Gastrocnemius medialis (tissue), 4 donors: ENCODE measurements around the gene ATP6V0D1. TPM values are rescaled to one million over a fixed set of nuclear protein-coding genes. Genes with fewer than 3 reads are reported as not detected.
"Not testable (repeated sequence)": the region's sequence is repeated elsewhere in the genome, so short reads cannot be mapped to it uniquely, and the experiment has no call there.

ENCODE experiments used
- ATAC-seq, 2 donors: fragments of 150-250 bp; one replicate each; pipeline ENCODE4 v1.9.1; 2016
- DNase-seq, 2 donors: peaks; one replicate each; pipeline ENCODE4 v3.0.0-alpha.2; 2019
- H3K27ac ChIP-seq, 4 donors: fragments of 200-600 bp; sonication (generic); 1 replicate in 1 of 4; 2 replicates in 3 of 4; pipeline ENCODE4 v1.5.1; 2016 to 2018; ENCODE audit warnings: mild to moderate bottlenecking in 2 of 4, moderate library complexity in 1 of 4
- H3K27me3 ChIP-seq, 3 donors: fragments of 200-600 bp; sonication (generic) in 2 of 3; 1 replicate in 1 of 3; 2 replicates in 2 of 3; pipeline versions ENCODE4 v1.5.1 to v1.6.0; 2016 to 2019; ENCODE audit warnings: mild to moderate bottlenecking in 1 of 3, moderate library complexity in 1 of 3
- H3K36me3 ChIP-seq, 2 donors: fragments of 200-600 bp; sonication (generic) in 1 of 2; one replicate each; pipeline ENCODE4 v1.5.1; 2017 to 2018
- H3K4me1 ChIP-seq, 2 donors: fragments of 200-600 bp; sonication (generic) in 1 of 2; one replicate each; pipeline ENCODE4 v1.5.1; 2016 to 2017; ENCODE audit warnings: mild to moderate bottlenecking in 2 of 2
- H3K4me3 ChIP-seq, 4 donors: fragments of 200-600 bp; sonication (generic) in 3 of 4; 1 replicate in 1 of 4; 2 replicates in 3 of 4; pipeline ENCODE4 v1.5.1; 2016 to 2019; ENCODE audit warnings: mild to moderate bottlenecking in 2 of 4
- H3K9me3 ChIP-seq, 3 donors: fragments of 200-600 bp; sonication (generic) in 2 of 3; 1 replicate in 1 of 3; 2 replicates in 2 of 3; pipeline ENCODE4 v1.5.1; 2016 to 2019
- POLR2A ChIP-seq, 2 donors: fragments of 450-650 bp; IDR thresholded peaks; one replicate each; pipeline ENCODE4 v1.6.1; 2017; ENCODE audit warnings: antibody characterized with exemption in 2 of 2, mild to moderate bottlenecking in 2 of 2, moderate library complexity in 2 of 2
- in situ Hi-C, 4 donors: fragments of 200-750 bp; cut with MboI; loops; one replicate each; pipeline versions ENCODE4 v1.15.0 to v1.8.0; 2017; ENCODE audit warnings: low sequenced_read_pairs in 4 of 4
- intact Hi-C: fragments of 100-400 bp; cut with DNase I; formaldehyde crosslinking; loops from one replicate; pipeline ENCODE4 v1.15.1; 2023; ENCODE audit warnings: low total_unique reads
- total RNA-seq, 4 donors: library from RNA; depleted of rRNA; stranded (reverse); fragments of >200 nt; gene quantifications; one replicate each; pipeline versions ENCODE4 v1.1.0 to v1.2.3, GENCODE V29; 2016
- TF ChIP-seq, protein P1 (sequence below), 5 experiments: fragments of 450-650 bp in 3 of 5; fragments of 200-600 bp in 2 of 5; sonication (generic) in 2 of 5; IDR thresholded peaks in 4 of 5; conservative IDR thresholded peaks in 1 of 5; 1 replicate in 4 of 5; 2 replicates in 1 of 5; pipeline ENCODE4 v1.5.1; 2016 to 2019; ENCODE audit warnings: antibody characterized with exemption in 5 of 5, mild to moderate bottlenecking in 3 of 5, moderate library complexity in 3 of 5

The ATP6V0D1 gene
- total RNA-seq, 4 donors from 2014 or later = 117 to 211 (median 157) TPM

- in situ Hi-C loops = no loop called here
- Histone ChIP-seq H3K36me3 (no peaks in the 10 kb centered on the region), H3K27ac (peak overlapping the region in 1 of 4 donors; percentile 21), H3K4me1 (no peaks in the 10 kb centered on the region), H3K9me3 (no peaks in the 10 kb centered on the region), H3K27me3 (no peaks in the 10 kb centered on the region), H3K4me3 (no peak overlapping the region)
- no peak for ATAC-seq
- no peak for DNase-seq
- TF ChIP-seq POLR2A (IDR thresholded peaks at IDR 0.05) = no peak
- TF ChIP-seq, protein P1, sequence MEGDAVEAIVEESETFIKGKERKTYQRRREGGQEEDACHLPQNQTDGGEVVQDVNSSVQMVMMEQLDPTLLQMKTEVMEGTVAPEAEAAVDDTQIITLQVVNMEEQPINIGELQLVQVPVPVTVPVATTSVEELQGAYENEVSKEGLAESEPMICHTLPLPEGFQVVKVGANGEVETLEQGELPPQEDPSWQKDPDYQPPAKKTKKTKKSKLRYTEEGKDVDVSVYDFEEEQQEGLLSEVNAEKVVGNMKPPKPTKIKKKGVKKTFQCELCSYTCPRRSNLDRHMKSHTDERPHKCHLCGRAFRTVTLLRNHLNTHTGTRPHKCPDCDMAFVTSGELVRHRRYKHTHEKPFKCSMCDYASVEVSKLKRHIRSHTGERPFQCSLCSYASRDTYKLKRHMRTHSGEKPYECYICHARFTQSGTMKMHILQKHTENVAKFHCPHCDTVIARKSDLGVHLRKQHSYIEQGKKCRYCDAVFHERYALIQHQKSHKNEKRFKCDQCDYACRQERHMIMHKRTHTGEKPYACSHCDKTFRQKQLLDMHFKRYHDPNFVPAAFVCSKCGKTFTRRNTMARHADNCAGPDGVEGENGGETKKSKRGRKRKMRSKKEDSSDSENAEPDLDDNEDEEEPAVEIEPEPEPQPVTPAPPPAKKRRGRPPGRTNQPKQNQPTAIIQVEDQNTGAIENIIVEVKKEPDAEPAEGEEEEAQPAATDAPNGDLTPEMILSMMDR (IDR thresholded peaks at IDR 0.05 in 4 of 5, conservative IDR thresholded peaks at IDR 0.05 in 1 of 5) = no peak
- intact Hi-C loops = no loop called here
Observed at GRCh38 chr16:67490335-67491096, 9.6 kb upstream of the ATP6V0D1 start.

- no peaks in the 10 kb centered on the region for H3K4me1 ChIP-seq
Observed at GRCh38 chr16:67489401-67490083, 8.6 kb upstream of the ATP6V0D1 start.

DNA sequence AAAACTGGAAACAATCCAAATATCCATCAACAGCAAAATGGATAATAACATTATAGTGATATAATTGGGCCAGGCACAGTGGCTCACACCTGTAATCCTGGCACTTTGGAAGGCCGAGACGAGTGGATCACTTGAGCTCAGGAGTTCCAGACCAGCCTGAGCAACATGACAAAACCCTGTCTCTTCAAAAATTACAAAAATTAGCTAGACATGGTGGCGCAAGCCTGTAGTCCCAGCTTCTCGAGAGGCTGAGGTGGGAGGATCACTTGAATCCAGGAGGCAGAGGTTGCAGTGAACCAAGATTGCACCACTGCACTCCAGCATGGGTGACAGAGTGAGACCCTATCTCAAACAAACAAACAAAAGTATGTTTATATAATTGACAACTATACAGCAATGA lies 6.6 kb upstream of the ATP6V0D1 start:
- ATAC-seq, H3K27ac ChIP-seq, H3K27me3 ChIP-seq, intact Hi-C loops, DNase-seq, H3K4me1 ChIP-seq, H3K36me3 ChIP-seq, H3K9me3 ChIP-seq, H3K4me3 ChIP-seq, in situ Hi-C loops: not testable (repeated sequence)

More at GRCh38 chr16:67489401-67490083, 8.6 kb upstream of the ATP6V0D1 start:
- no peak for DNase-seq
- in situ Hi-C loops (no loop called here), intact Hi-C loops (no loop called here)
- H3K9me3 ChIP-seq = no peaks in the 10 kb centered on the region
- no peaks in the 10 kb centered on the region for H3K36me3 ChIP-seq
- peak overlapping the region in 1 of 4 donors; percentile 17 for H3K27ac ChIP-seq
- H3K4me3 ChIP-seq = no peak overlapping the region
- H3K27me3 ChIP-seq = no peaks in the 10 kb centered on the region
- ATAC-seq = no peak
- TF ChIP-seq, protein P1 (IDR thresholded peaks at IDR 0.05 in 4 of 5, conservative IDR thresholded peaks at IDR 0.05 in 1 of 5) = no peak
- no peak for TF ChIP-seq POLR2A (IDR thresholded peaks at IDR 0.05)

- Histone ChIP-seq H3K27me3 (no peaks in the 10 kb centered on the region), H3K36me3 (no peaks in the 10 kb centered on the region), H3K27ac (no peak overlapping the region), H3K4me1 (peaks cover 8 to 9% of the 10 kb centered on the region in 2 donors), H3K9me3 (no peaks in the 10 kb centered on the region), H3K4me3 (no peak overlapping the region)
- TF ChIP-seq, protein P1 (IDR thresholded peaks at IDR 0.05 in 4 of 5, conservative IDR thresholded peaks at IDR 0.05 in 1 of 5) = no peak
- no peak for TF ChIP-seq POLR2A (IDR thresholded peaks at IDR 0.05)
- intact Hi-C loops (no loop called here), in situ Hi-C loops (no loop called here)
- ATAC-seq (no peak), DNase-seq (no peak)
Observed at GRCh38 chr16:67486805-67487204, 5.8 kb upstream of the ATP6V0D1 start.
